BJ (cell line): ENCODE measurements around the gene KCNAB3. TPM values are rescaled to one million over a fixed set of nuclear protein-coding genes. Genes with fewer than 3 reads are reported as not detected.
"Not testable (repeated sequence)": the region's sequence is repeated elsewhere in the genome, so short reads cannot be mapped to it uniquely, and the experiment has no call there.

Experiments used
- CTCF ChIA-PET: fragments of 350-600 bp; formaldehyde crosslinking; extraction: SDS; loops from one replicate; lab custom pipeline; 2021; ENCODE audit warnings: antibody characterized with exemption, inconsistent platforms; lab: Yijun Ruan, JAX
- POLR2A ChIA-PET: fragments of 300-600 bp; sonication (Branson Sonifier 250); formaldehyde crosslinking; extraction: SDS; loops from one replicate; lab custom pipeline; 2021; ENCODE audit warnings: antibody characterized with exemption; lab: Charles Lee
- DNase-seq: peaks from one replicate; pipeline ENCODE4 v3.0.0-alpha.2; 2011; ENCODE audit warnings: low read depth
- H3K27me3 ChIP-seq: 2 replicates; pipeline ENCODE4 v1.6.0; 2011; ENCODE audit warnings: low read length; ENCODE audit not compliant: control insufficient read depth, insufficient read depth
- H3K36me3 ChIP-seq: 2 replicates; pipeline ENCODE4 v1.5.1; 2011; ENCODE audit warnings: low read length; ENCODE audit not compliant: control insufficient read depth, insufficient read depth
- H3K4me3 ChIP-seq: 2 replicates; pipeline ENCODE4 v1.5.1; 2011; ENCODE audit warnings: low read depth, mild to moderate bottlenecking, control low read depth, low read length
- CTCF ChIP-seq: IDR thresholded peaks from 2 replicates; pipeline ENCODE4 v1.5.1; 2011; ENCODE audit warnings: low read depth, mild to moderate bottlenecking, control low read depth, inconsistent platforms, low read length, moderate library complexity; ENCODE audit not compliant: insufficient read depth
- polyA plus RNA-seq: library from polyadenylated mRNA; depleted of rRNA; stranded (reverse); fragments of >200 nt; gene quantifications from 2 replicates; pipeline ENCODE4 v1.2.3, GENCODE V29; 2011

KCNAB3 gene
- polyA plus RNA-seq, 1 experiment, result 1.9 TPM

DNA sequence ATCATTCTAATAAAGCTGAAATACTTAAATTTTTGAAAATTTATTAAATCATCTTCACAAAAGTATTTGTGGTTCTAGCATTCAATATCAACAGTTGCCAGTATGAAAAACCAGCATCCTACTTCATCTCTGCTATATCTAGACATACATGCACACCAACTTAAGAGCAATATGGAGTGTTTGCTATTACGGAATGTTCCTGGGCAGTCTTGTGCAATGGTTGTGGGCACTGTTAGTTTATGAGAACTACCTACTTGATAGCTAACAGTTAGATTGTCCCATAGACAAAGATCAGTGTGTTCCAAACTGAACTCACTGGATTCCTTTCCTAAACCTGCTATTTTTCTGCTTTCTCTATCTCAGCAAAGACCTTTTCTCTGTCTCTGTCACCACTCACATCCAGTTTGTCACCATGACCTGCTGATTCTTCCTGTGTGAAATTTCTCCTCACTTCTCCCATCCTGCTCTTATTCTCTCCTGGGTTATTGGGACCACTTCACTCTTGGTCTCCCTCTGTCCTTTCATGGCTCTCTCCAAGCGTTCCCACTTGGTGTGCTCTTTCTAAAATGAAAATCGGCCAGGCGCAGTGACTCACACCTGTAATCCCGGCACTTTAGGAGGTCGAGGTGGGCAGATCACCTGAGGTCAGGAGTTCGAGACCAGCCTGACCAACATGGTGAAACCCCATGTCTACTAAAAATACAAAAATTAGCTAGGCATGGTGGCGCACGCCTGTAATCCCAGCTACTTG lies 30.0 kb upstream of the KCNAB3 start:
- ChIA-PET POLR2A (no interaction called here), CTCF (interaction anchor here (0.7 to 1.0 kb wide), 2 partner anchors 13 to 30 kb away, joined by 3 read pairs; no protein-coding TSS in a partner anchor)
- Histone ChIP-seq H3K36me3 (no peaks in the 10 kb centered on the region), H3K4me3 (no peak overlapping the region), H3K27me3 (peaks cover 2% of the 10 kb centered on the region; the same call in 1 of the 2 replicates)
- DNase-seq, result no peak
- no peak for TF ChIP-seq CTCF

DNA sequence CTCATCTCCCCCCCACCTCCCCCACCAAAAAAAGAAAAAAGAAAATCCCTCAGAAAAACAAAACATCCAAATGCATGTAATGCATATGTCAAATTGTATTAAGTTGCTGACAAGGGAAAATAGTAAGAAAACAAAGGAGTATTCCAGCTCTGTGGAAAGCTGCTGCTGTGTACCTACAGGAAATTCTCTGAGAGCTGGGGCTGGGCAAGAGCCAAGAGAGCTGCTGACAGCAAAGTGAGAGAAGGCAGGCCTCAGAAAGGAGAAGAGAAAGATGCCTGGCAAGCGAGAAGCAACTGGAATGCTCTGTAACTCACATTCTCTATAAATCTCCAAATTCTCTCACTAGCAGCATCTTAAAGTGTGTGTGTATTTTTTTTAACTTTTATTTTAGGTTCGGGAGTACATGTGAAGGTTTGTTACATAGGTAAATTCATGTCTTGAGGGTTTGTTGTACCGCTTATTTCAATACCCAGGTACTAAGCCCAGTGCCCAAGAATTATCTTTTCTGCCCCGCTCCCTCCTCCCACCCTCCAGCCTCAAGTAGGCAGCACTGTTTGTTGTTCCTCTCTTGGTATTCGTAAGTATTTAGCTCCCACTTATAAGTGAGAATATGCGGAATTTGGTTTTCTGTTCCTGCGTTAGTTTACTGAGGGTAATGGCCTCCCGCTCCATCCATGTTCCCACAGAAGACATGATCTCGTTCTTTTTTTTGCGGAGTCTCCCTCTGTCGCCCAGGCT lies 26.7 kb upstream of the KCNAB3 start:
- DNase-seq, result no peak
- POLR2A ChIA-PET, result no interaction called here
- no peak for TF ChIP-seq CTCF

GRCh38 chr17:7955414-7956227 lies 26.0 kb upstream of the KCNAB3 start:
- ChIA-PET CTCF (interaction anchor here (1.1 to 1.5 kb wide), 3 partner anchors 23 to 102 kb away, joined by 3 to 4 read pairs (median 4); no protein-coding TSS in a partner anchor), POLR2A (no interaction called here)
- DNase-seq, result no peak

More for the DNA sequence above, 26.7 kb upstream of the KCNAB3 start:
- Histone ChIP-seq H3K36me3 (no peaks in the 10 kb centered on the region), H3K4me3 (no peak overlapping the region), H3K27me3 (no peaks in the 10 kb centered on the region)
- CTCF ChIA-PET, result interaction anchor here (1.1 to 1.5 kb wide), 3 partner anchors 24 to 101 kb away, joined by 3 to 4 read pairs (median 4); no protein-coding TSS in a partner anchor

DNA sequence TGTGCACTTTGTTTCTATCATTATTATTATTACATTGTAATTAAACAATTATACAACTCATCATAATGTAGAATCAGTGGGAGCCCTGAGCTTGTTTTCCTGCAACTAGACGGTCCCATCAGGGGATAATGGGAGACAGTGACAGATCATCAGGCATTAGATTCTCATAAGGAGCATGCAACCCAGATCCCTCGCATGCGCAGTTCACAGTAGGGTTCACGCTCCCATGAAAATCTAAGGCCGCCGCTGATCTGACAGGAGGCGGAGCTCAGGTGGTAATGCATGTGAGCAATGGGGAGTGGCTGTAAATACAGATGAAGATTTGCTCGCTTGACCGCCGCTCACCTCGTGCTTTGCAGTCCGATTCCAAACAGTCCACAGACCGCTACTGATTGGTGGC lies 23.6 kb upstream of the KCNAB3 start:
- H3K36me3 ChIP-seq, H3K27me3 ChIP-seq, POLR2A ChIA-PET, H3K4me3 ChIP-seq, DNase-seq: not testable (repeated sequence)
- CTCF ChIA-PET, result interaction anchor here (0.9 to 1.4 kb wide), 2 partner anchors 9 to 21 kb away, joined by 3 read pairs; partner anchors contain the start of genes CNTROB and TRAPPC1

More at GRCh38 chr17:7955414-7956227, 26.0 kb upstream of the KCNAB3 start:
- no peak overlapping the region for H3K4me3 ChIP-seq
- no peak for TF ChIP-seq CTCF
- H3K27me3 ChIP-seq, result no peaks in the 10 kb centered on the region
- no peaks in the 10 kb centered on the region for H3K36me3 ChIP-seq

DNA sequence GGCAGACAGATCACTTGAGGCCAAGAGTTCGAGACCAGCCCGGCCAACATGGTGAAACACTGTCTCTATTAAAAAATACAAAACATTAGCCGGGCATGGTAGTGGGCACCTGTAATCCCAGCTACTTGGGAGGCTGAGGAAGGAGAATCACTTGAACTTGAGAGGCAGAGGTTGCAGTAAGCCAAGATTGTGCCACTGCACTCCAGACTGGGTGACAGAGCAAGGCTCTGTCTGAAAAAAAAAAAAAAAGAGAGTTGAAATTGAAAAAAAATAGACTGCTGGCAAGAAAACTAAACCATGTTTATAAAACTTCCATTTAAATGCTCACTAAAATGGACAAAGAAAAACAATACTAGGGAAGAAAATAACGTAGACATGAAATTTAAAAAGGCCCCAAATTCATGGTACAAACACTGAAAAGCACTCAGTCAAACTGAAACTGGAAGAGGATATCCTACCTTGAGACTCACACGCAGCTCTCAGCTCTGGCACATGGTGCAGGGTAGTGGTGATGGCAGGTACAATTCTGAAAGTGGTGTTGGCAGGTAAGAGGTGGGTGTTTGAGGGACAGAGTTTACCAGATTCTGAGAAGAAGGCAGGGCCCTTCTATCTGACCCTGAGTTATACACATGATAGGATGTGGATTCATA lies 21.6 kb upstream of the KCNAB3 start:
- H3K4me3 ChIP-seq, result no peak overlapping the region
- no peak for TF ChIP-seq CTCF
- peaks cover 15% of the 10 kb centered on the region for H3K36me3 ChIP-seq
- CTCF ChIA-PET, result interaction anchor here (0.6 kb wide), 1 partner anchor 35 kb away, joined by 3 read pairs; the partner anchor contains the start of gene RNF227
- POLR2A ChIA-PET, result no interaction called here
- H3K27me3 ChIP-seq, result no peaks in the 10 kb centered on the region
- no peak for DNase-seq
